SU-DHL-6 (cell line): ENCODE results near the gene DOCK10.

Source experiments
- CTCF ChIP-seq: fragments of 200-600 bp; sonication (generic); IDR thresholded peaks from one replicate; pipeline ENCODE4 v1.5.1; 2017; ENCODE audit warnings: antibody characterized with exemption, mild to moderate bottlenecking, low read length, moderate library complexity; ENCODE audit not compliant: insufficient read depth, poor library complexity, severe bottlenecking
- EZH2phosphoT487 ChIP-seq: fragments of 200-600 bp; sonication (generic), shearing (Covaris generic); conservative IDR thresholded peaks from 2 replicates; pipeline ENCODE4 v1.6.1; 2018; ENCODE audit warnings: mild to moderate bottlenecking, antibody characterized with exemption, low read length, moderate library complexity, mixed read lengths

GRCh38 chr2:224893848-224894247 lies 148.4 kb downstream of the DOCK10 start:
- no peak for TF ChIP-seq CTCF
- TF ChIP-seq EZH2phosphoT487 = no peak
